ENCODE results near the gene ANKRD29.

ANKRD29 gene

GRCh38 chr18:23683671-23684070 is 21.0 kb upstream of the ANKRD29 start:
- DNase-seq: no peak

GRCh38 chr18:23683155-23683554 is 20.4 kb upstream of the ANKRD29 start:
- no peak for DNase-seq

- DNase-seq: no peak
Measured at GRCh38 chr18:23682472-23682871, 19.8 kb upstream of the ANKRD29 start.

GRCh38 chr18:23682045-23682444 is 19.3 kb upstream of the ANKRD29 start:
- no peak for DNase-seq

- DNase-seq: no peak
Measured at GRCh38 chr18:23675896-23676295, 13.2 kb upstream of the ANKRD29 start.

GRCh38 chr18:23675236-23675635 is 12.5 kb upstream of the ANKRD29 start:
- DNase-seq: no peak

- no peak for DNase-seq
Measured at GRCh38 chr18:23673725-23674124, 11.0 kb upstream of the ANKRD29 start.

- DNase-seq: no peak
Measured at GRCh38 chr18:23671564-23671963, 8.9 kb upstream of the ANKRD29 start.

- no peak for DNase-seq
Measured at GRCh38 chr18:23669804-23670405, 7.2 kb upstream of the ANKRD29 start.

GRCh38 chr18:23669202-23669766 is 6.6 kb upstream of the ANKRD29 start:
- no peak for DNase-seq

- DNase-seq: no peak
Measured at GRCh38 chr18:23668731-23669130, 6.0 kb upstream of the ANKRD29 start.

GRCh38 chr18:23667114-23667513 is 4.4 kb upstream of the ANKRD29 start:
- DNase-seq: no peak

- DNase-seq: no peak
Measured at GRCh38 chr18:23664674-23665073, 2.0 kb upstream of the ANKRD29 start.

GRCh38 chr18:23661735-23662308 is 889 bp downstream of the ANKRD29 start:
- DNase-seq: no peak

GRCh38 chr18:23658285-23658684 is 4.4 kb downstream of the ANKRD29 start:
- no peak for DNase-seq

GRCh38 chr18:23652232-23652631 is 10.5 kb downstream of the ANKRD29 start:
- no peak for DNase-seq

- no peak for DNase-seq
Measured at GRCh38 chr18:23650968-23651927, 11.5 kb downstream of the ANKRD29 start.

GRCh38 chr18:23648940-23649607 is 13.6 kb downstream of the ANKRD29 start:
- no peak for DNase-seq

- no peak for DNase-seq
Measured at GRCh38 chr18:23648456-23648855, 14.3 kb downstream of the ANKRD29 start.

GRCh38 chr18:23646282-23646681 is 16.4 kb downstream of the ANKRD29 start:
- DNase-seq: no peak

- DNase-seq: no peak
Measured at GRCh38 chr18:23645568-23646175, 17.0 kb downstream of the ANKRD29 start.

GRCh38 chr18:23643815-23644490 is 18.8 kb downstream of the ANKRD29 start:
- DNase-seq: no peak
